LNCaP clone FGC (cell line): ENCODE results near the gene KLK4.
"Not testable (repeated sequence)": the region's sequence is repeated elsewhere in the genome, so short reads cannot be mapped to it uniquely, and the experiment has no call there.

Experiments
- DNase-seq: peaks from one replicate; pipeline ENCODE4 v3.0.0-alpha.2; 2011; ENCODE audit warnings: low read depth
- H3K4me3 ChIP-seq: 2 replicates; pipeline ENCODE4 v1.5.1; 2011; ENCODE audit warnings: mild to moderate bottlenecking, low read depth, low read length, control low read depth
- TF ChIP-seq, protein P1 (sequence below): IDR thresholded peaks from 2 replicates; pipeline ENCODE4 v1.5.1; 2012; ENCODE audit warnings: mild to moderate bottlenecking; ENCODE audit not compliant: control insufficient read depth, insufficient read depth; ENCODE audit errors: extremely low read depth

Gene KLK4

DNA sequence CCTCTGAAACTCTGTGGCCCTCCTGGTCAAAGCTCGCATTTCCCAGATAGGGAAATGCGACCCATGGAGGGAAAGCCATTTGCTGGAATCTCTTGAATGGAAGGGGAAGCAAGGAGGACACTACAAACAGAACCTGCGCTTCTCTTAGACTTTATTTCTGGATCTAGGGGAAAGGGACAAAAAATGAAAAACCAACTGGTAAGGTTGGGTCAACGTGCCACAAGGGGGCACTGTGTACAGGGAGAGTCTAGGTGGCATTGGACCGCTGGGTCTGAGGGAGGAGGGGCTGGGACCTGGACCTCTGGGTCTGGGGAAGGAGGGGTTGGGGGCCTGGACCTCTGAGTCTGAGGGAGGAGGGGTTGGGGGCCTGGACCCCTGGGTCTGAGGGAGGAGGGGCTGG is 5.0 kb downstream of the KLK4 start:
- TF ChIP-seq, protein P1, sequence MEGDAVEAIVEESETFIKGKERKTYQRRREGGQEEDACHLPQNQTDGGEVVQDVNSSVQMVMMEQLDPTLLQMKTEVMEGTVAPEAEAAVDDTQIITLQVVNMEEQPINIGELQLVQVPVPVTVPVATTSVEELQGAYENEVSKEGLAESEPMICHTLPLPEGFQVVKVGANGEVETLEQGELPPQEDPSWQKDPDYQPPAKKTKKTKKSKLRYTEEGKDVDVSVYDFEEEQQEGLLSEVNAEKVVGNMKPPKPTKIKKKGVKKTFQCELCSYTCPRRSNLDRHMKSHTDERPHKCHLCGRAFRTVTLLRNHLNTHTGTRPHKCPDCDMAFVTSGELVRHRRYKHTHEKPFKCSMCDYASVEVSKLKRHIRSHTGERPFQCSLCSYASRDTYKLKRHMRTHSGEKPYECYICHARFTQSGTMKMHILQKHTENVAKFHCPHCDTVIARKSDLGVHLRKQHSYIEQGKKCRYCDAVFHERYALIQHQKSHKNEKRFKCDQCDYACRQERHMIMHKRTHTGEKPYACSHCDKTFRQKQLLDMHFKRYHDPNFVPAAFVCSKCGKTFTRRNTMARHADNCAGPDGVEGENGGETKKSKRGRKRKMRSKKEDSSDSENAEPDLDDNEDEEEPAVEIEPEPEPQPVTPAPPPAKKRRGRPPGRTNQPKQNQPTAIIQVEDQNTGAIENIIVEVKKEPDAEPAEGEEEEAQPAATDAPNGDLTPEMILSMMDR = peak; percentile 76
- H3K4me3 ChIP-seq = 0 out of 2 replicates have a peak overlapping the region, but pooled peaks have one; percentile 9
- DNase-seq = no peak

DNA sequence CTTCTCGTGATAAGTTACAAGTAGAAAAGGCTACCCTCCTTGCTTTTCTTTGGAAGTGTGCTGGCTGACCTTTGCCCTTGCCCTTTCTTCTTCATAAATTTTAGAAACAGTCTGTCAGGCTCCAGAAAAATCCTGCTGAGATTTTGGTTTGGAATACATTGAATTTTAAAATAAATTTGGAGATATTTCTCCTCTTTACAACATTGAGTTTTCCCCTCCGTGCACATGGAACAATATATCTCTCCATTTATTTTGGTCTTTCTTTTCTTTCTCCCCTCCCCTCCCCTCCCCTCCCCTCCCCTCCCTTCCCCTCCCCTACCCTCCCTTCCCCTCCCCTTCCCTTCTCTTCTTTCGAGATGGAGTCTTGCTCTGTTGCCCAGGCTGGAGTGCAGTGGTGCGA is 8.6 kb downstream of the KLK4 start:
- TF ChIP-seq, protein P1 = no peak
- DNase-seq = no peak
- no peak overlapping the region for H3K4me3 ChIP-seq

DNA sequence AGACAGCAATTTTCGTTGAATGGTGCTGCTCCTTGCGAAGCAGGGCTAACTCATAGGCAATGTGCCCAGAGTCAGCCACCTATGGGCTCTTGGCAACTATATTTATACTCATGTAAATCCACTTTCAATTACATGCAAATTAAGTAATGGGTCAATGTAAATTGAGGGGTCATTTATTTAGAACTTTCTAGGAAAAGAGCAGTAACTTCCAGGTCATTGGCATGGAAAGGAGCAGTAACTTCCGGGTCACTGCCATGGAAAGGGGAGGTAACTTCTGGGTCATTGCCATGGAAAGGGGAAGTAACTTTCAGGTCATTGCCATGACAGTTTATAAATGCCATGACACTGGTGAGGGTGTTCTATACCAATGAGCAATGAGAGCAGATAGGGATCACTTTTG is 11.6 kb downstream of the KLK4 start:
- no peak overlapping the region for H3K4me3 ChIP-seq
- DNase-seq = no peak
- TF ChIP-seq, protein P1 = no peak

DNA sequence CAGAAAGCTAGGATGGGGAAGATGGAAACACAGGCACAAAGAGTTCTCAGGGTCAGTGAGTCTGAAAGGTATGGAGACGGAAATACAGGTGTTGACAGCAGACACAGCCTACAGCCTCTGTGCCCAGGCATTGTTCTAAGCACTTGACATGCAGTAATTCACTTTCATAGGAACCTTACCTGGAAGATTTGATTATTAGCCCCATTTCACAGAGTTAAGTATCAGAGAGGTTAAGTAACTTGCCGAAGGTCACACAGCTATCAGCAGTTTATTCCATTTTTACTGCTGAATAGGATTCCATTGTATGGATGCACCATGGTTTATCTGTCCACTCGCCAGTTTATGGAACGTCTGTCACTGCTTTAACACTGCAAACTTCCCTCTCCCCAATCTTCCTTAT is 13.2 kb downstream of the KLK4 start:
- no peak for DNase-seq
- no peak overlapping the region for H3K4me3 ChIP-seq
- TF ChIP-seq, protein P1 = no peak

DNA sequence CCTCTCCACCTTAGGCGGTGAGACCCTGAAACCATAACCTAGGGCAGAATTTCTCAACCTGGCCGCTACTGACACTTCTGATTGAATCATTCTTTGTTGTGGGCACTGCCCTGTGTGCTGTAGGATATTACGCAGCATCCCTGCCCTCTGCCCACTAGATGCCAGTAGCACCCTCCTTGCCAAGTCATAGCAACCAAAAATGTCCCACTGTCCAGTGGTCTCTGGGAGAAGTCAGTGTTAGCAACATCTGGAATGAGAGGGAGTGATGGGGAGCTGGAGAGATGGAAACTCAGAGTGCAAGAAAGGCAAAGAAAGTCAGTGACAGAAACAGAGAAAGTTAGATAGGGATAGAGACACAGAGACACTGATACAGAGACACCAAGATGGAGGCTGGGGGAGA is 13.6 kb downstream of the KLK4 start:
- TF ChIP-seq, protein P1 = no peak
- H3K4me3 ChIP-seq = no peak overlapping the region
- DNase-seq = no peak

DNA sequence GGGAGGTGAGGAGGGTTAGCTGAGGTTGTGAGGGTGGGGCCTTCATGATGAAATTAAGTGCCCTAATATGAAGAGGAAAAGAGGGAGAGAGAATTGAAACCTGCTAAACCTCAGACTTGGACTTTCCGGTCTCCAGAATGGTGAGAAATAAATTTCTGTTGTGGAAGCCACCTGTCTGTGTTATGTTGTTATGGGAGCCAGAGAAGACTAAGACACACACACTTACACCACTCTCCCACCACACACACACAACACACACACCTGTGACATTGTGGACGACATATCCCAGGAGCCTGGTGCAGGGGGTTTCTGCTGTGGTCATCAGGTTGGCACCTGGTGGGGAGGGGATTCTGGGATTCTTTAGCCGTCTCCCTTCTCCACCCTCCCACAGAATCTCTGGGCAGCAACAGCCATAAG is 14.0 kb downstream of the KLK4 start:
- no peak overlapping the region for H3K4me3 ChIP-seq
- no peak for DNase-seq
- TF ChIP-seq, protein P1 = no peak

DNA sequence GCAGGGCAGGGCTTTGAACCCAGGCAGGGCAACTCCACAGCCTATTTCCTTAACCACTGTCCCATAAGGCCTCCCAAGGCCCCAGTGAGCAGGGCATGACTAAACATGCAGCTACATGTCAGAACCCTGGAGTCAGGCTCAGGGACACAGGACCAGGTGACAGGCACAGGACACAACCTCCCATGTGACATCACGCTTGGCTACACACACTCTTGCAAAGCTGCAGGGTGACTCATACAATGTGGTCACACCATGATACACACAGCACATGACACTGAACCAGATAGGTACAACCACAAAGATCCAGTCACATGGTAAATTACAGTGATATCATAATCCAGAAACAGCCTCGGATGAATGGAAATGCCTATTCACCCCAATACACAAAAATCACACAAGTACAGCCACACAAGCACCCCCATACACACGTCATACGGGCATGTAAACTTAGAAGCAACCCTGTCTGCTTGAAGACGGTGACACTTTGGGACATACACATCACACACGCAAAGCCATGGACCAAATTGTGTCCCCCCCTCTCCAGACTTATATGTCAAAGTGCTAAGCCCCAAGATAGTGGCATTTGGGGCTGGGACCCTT is 14.5 kb downstream of the KLK4 start:
- DNase-seq = peak; percentile 85
- TF ChIP-seq, protein P1 = no peak
- H3K4me3 ChIP-seq = no peak overlapping the region

DNA sequence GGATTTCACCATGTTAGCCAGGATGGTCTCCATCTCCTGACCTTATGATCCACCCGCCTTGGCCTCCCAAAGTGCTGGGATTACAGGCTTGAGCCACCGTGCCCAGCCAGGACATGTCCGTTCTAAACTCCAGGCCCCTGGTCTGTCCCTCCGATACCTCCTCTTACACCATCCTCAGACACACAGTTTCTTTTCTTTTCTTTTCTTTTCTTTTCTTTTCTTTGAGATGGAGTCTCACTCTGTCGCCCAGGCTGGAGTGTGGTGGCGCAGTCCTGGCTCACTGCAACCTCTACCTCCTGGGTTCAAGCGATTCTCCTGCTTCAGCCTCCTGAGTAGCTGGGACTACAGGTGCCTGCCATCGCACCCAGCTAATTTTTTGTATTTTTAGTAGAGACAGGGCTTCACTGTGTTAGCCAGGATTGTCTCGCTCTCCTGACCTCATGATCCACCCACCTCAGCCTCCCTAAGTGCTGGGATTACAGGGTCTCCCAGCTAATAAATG is 15.1 kb downstream of the KLK4 start:
- not testable (repeated sequence) for DNase-seq, H3K4me3 ChIP-seq
